WTC11 (cell line): ENCODE data around the gene GGCX. TPM values are rescaled to one million over a fixed set of nuclear protein-coding genes. Genes with fewer than 3 reads are reported as not detected.
A peak's percentile ranks its signal among the peaks of the same experiment; 100 is the strongest.
"Not testable (repeated sequence)": the region's sequence is repeated elsewhere in the genome, so short reads cannot be mapped to it uniquely, and the experiment has no call there.

ENCODE experiments used
- ATAC-seq: fragments of 200-7000 bp; cut with Tn5 transposase; 2 replicates; pipeline ENCODE4 v1.10.0; 2021; ENCODE audit warnings: mild to moderate bottlenecking, moderate library complexity
- CTCF ChIA-PET: fragments of 300-600 bp; sonication (Branson Sonifier 250); formaldehyde crosslinking; loops from one replicate; lab custom pipeline; 2021; ENCODE audit warnings: antibody characterized with exemption; lab: Charles Lee
- POLR2A ChIA-PET: fragments of 350-600 bp; sonication (Branson Sonifier 250); formaldehyde crosslinking; loops from one replicate; lab custom pipeline; 2021; ENCODE audit warnings: antibody characterized with exemption; lab: Charles Lee
- DNase-seq: peaks from one replicate; pipeline ENCODE4 v3.0.0; 2021; ENCODE audit warnings: low spot score
- H3K27ac Mint-ChIP-seq: 2 replicates; pipeline ENCODE4 v1.8.0; 2021; ENCODE audit warnings: mixed read lengths
- H3K27me3 Mint-ChIP-seq: 2 replicates; pipeline ENCODE4 v1.8.0; 2021; ENCODE audit warnings: low read depth, mild to moderate bottlenecking, moderate library complexity, mixed read lengths
- H3K36me3 Mint-ChIP-seq: 2 replicates; pipeline ENCODE4 v1.8.0; 2021; ENCODE audit warnings: mixed read lengths
- H3K4me1 Mint-ChIP-seq: 2 replicates; pipeline ENCODE4 v1.8.0; 2022; ENCODE audit warnings: mixed read lengths
- H3K4me3 Mint-ChIP-seq: 2 replicates; pipeline ENCODE4 v1.8.0; 2021; ENCODE audit warnings: mild to moderate bottlenecking, moderate library complexity, mixed read lengths
- H3K9me3 Mint-ChIP-seq: 2 replicates; pipeline ENCODE4 v1.8.0; 2021; ENCODE audit warnings: mixed read lengths
- EMX1 ChIP-seq: fragments of 250-450 bp; sonication (Bioruptor Pico); IDR thresholded peaks from 2 replicates; pipeline ENCODE4 v1.8.0; 2021; ENCODE audit warnings: mild to moderate bottlenecking
- GRHL2 ChIP-seq: fragments of 250-450 bp; sonication (Bioruptor Pico); IDR thresholded peaks from 2 replicates; pipeline ENCODE4 v1.8.0; 2022; ENCODE audit warnings: mild to moderate bottlenecking, moderate library complexity; ENCODE audit not compliant: insufficient replicate concordance, severe bottlenecking
- KAT7 ChIP-seq: sonication (generic); formaldehyde crosslinking; IDR thresholded peaks from 2 replicates; pipeline ENCODE4 v1.8.1; 2023; ENCODE audit warnings: missing genetic modification reagents, mild to moderate bottlenecking, borderline replicate concordance
- NFATC4 ChIP-seq: fragments of 250-450 bp; sonication (Bioruptor Pico); IDR thresholded peaks from 2 replicates; pipeline ENCODE4 v1.9.0; 2021; ENCODE audit warnings: mild to moderate bottlenecking
- PRRX2 ChIP-seq: fragments of 250-450 bp; sonication (Bioruptor Pico); IDR thresholded peaks from 2 replicates; pipeline ENCODE4 v1.8.0; 2021; ENCODE audit warnings: mild to moderate bottlenecking
- ZNF416 ChIP-seq: fragments of 250-450 bp; sonication (Bioruptor Pico); IDR thresholded peaks from 2 replicates; pipeline ENCODE4 v1.9.0; 2021; ENCODE audit warnings: mild to moderate bottlenecking, inconsistent platforms
- ZNF532 ChIP-seq: fragments of 250-450 bp; sonication (Bioruptor Pico); IDR thresholded peaks from 2 replicates; pipeline ENCODE4 v1.9.0; 2021; ENCODE audit warnings: mild to moderate bottlenecking, borderline replicate concordance
- ZNF671 ChIP-seq: fragments of 250-450 bp; sonication (Bioruptor Pico); IDR thresholded peaks from 2 replicates; pipeline ENCODE4 v1.8.0; 2021; ENCODE audit warnings: mild to moderate bottlenecking
- total RNA-seq: library from RNA; stranded (reverse); gene quantifications from 3 replicates; pipeline ENCODE4 v1.2.3, GENCODE V29; 2021
- TF ChIP-seq, protein P1 (sequence below): fragments of 250-450 bp; sonication (Bioruptor Pico); conservative IDR thresholded peaks from 2 replicates; pipeline ENCODE4 v1.9.0; 2021; ENCODE audit warnings: mild to moderate bottlenecking
- TF ChIP-seq, protein P2 (sequence below): fragments of 250-450 bp; sonication (Bioruptor Pico); IDR thresholded peaks from 2 replicates; pipeline ENCODE4 v1.9.0; 2021; ENCODE audit warnings: mild to moderate bottlenecking
- TF ChIP-seq, protein P3 (sequence below): fragments of 250-450 bp; sonication (Bioruptor Pico); IDR thresholded peaks from 2 replicates; pipeline ENCODE4 v1.9.0; 2021; ENCODE audit warnings: moderate library complexity, mild to moderate bottlenecking, inconsistent platforms, borderline replicate concordance

Gene GGCX
- total RNA-seq, 1 experiment from 2014 or later, result 40.9 TPM

DNA sequence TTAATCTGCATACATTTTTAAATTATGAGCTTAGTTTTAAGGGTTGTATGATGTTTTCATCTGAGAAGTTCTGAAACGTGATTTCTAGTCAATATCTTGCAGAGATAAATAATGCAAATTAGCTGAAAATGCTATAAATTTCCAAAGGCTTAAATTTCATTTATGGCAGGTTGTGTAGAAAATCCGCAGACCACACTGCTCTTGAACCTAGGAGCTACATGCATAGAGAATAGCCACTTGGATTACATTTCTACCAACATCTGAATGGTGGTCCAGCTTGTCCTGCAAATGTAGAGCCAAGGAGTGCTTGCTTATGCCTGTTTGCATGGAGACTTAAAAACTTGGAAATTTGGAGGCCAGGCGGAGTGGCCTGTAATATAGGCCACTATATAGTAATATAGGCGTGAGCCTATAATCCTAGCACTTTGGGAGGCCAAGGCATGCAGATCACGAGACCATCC, 15.5 kb downstream of the GGCX start (continued):
- TF ChIP-seq KAT7 (CRISPR knock-in tag), result no peak
- 0 out of 2 replicates have a peak, but pooled peaks have one; percentile 22 for TF ChIP-seq PRRX2 (CRISPR knock-in tag)
- no peak for TF ChIP-seq GRHL2 (CRISPR knock-in tag)
- TF ChIP-seq ZNF671 (CRISPR knock-in tag), result peak; percentile 83; the same call in 1 of the 2 replicates
- TF ChIP-seq, protein P1, sequence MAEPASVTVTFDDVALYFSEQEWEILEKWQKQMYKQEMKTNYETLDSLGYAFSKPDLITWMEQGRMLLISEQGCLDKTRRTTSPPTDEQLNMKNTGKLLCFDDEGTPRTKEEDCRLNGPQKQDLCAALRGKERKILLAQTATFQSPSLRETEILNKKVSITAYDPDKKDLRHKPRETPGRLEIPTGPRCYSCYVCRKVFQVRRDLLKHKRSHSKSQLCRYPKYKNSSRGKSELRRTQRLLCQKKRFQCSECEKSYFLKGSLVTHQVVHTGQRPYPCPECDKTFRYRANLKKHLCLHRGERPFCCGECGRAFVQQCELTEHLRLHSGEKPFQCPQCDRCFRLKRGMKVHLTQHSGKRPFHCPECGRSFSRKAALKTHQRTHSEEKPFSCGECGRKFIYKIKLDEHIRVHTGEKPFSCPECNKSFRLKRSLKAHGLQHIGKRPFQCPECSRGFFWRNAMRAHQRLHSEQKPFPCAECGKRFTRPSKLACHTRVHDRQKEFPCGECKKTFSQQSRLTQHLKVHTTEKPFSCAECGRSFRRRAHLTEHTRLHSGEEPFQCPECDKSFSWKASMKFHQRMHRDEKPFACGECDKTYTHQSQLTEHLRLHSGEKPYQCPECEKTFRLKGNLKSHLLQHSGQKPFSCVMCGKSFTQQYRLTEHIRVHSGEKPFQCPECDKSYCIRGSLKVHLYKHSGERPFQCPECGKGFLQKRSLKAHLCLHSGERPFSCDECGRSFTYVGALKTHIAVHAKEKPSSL (CRISPR knock-in tag), result peak; percentile 71; the same call in 1 of the 2 replicates
- TF ChIP-seq, protein P2, sequence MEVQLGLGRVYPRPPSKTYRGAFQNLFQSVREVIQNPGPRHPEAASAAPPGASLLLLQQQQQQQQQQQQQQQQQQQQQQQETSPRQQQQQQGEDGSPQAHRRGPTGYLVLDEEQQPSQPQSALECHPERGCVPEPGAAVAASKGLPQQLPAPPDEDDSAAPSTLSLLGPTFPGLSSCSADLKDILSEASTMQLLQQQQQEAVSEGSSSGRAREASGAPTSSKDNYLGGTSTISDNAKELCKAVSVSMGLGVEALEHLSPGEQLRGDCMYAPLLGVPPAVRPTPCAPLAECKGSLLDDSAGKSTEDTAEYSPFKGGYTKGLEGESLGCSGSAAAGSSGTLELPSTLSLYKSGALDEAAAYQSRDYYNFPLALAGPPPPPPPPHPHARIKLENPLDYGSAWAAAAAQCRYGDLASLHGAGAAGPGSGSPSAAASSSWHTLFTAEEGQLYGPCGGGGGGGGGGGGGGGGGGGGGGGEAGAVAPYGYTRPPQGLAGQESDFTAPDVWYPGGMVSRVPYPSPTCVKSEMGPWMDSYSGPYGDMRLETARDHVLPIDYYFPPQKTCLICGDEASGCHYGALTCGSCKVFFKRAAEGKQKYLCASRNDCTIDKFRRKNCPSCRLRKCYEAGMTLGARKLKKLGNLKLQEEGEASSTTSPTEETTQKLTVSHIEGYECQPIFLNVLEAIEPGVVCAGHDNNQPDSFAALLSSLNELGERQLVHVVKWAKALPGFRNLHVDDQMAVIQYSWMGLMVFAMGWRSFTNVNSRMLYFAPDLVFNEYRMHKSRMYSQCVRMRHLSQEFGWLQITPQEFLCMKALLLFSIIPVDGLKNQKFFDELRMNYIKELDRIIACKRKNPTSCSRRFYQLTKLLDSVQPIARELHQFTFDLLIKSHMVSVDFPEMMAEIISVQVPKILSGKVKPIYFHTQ (CRISPR knock-in tag), result peak; percentile 29; the same call in 1 of the 2 replicates
- peak; percentile 73 for TF ChIP-seq EMX1
- TF ChIP-seq, all 79 proteins: peak for 8

GRCh38 chr2:85544915-85545779, 16.1 kb downstream of the GGCX start:
- H3K27me3 Mint-ChIP-seq, DNase-seq, ATAC-seq, H3K4me3 Mint-ChIP-seq, H3K9me3 Mint-ChIP-seq: not testable (repeated sequence)
- H3K36me3 Mint-ChIP-seq, result peaks cover 63% of the 10 kb centered on the region
- POLR2A ChIA-PET, result interaction anchor here (0.8 to 2.7 kb wide), 10 partner anchors 10 to 191 kb away, joined by 3 to 15 read pairs (median 5); partner anchors contain the start of genes ELMOD3, GGCX, RETSAT and SH2D6
- TF ChIP-seq ZNF532 (CRISPR knock-in tag), result 0 out of 2 replicates have a peak, but pooled peaks have one; percentile 10
- 0 out of 2 replicates have a peak, but pooled peaks have one; percentile 1 for TF ChIP-seq PRRX2 (CRISPR knock-in tag)
- peak; percentile 40 for TF ChIP-seq ZNF671 (CRISPR knock-in tag)
- TF ChIP-seq, protein P3, sequence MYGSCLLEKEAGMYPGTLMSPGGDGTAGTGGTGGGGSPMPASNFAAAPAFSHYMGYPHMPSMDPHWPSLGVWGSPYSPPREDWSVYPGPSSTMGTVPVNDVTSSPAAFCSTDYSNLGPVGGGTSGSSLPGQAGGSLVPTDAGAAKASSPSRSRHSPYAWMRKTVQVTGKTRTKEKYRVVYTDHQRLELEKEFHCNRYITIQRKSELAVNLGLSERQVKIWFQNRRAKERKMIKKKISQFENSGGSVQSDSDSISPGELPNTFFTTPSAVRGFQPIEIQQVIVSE (CRISPR knock-in tag), result peak; percentile 63; the same call in 1 of the 2 replicates
- TF ChIP-seq NFATC4 (CRISPR knock-in tag), result peak; percentile 41; the same call in 1 of the 2 replicates
- peak; percentile 71; the same call in 1 of the 2 replicates for TF ChIP-seq ZNF416
- peak overlapping the region; percentile 84 for H3K27ac Mint-ChIP-seq
- peaks cover 48% of the 10 kb centered on the region for H3K4me1 Mint-ChIP-seq
- CTCF ChIA-PET, result interaction anchor here (1.1 to 3.8 kb wide), 9 partner anchors 16 to 154 kb away, joined by 3 to 24 read pairs (median 4); partner anchors contain the start of genes GGCX and SH2D6

DNA sequence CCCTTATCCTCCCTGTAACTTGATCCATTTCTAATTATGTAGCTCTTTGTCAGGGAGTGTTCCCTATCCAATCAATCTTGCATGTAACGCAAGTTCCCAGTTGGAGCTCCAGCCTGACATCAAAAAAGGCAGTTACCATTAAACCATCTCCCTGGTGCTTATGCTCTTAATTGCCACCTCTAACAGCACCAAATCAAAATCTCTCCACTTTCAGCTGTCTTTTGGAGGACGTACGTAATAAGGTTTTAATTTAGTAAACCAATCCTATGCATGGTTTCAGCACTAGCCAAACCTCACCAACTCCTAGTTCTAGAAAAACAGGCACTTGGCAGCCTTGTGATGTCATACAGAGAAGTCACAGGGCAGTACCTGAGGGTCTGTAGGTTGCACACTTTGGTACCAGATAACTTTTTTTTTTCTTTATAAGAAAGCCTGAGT, 17.0 kb downstream of the GGCX start:
- H3K9me3 Mint-ChIP-seq, H3K4me3 Mint-ChIP-seq, ATAC-seq, H3K27me3 Mint-ChIP-seq, DNase-seq, CTCF ChIA-PET: not testable (repeated sequence)
- Mint-ChIP-seq H3K4me1 (peaks cover 44% of the 10 kb centered on the region), H3K27ac (peak overlapping the region; percentile 91), H3K36me3 (peaks cover 63% of the 10 kb centered on the region)
- POLR2A ChIA-PET, result interaction anchor here (0.6 to 1.4 kb wide), 2 partner anchors 113 to 174 kb away, joined by 4 to 6 read pairs; no protein-coding TSS in a partner anchor
